Fibroblast of skin of right quadriceps (primary cell): ENCODE results near the gene ESYT1.
"Not testable (repeated sequence)": the region's sequence is repeated elsewhere in the genome, so short reads cannot be mapped to it uniquely, and the experiment has no call there.

Source experiments
- DNase-seq: peaks from one replicate; pipeline ENCODE4 v3.0.0-alpha.2; 2013

ESYT1 gene

DNA sequence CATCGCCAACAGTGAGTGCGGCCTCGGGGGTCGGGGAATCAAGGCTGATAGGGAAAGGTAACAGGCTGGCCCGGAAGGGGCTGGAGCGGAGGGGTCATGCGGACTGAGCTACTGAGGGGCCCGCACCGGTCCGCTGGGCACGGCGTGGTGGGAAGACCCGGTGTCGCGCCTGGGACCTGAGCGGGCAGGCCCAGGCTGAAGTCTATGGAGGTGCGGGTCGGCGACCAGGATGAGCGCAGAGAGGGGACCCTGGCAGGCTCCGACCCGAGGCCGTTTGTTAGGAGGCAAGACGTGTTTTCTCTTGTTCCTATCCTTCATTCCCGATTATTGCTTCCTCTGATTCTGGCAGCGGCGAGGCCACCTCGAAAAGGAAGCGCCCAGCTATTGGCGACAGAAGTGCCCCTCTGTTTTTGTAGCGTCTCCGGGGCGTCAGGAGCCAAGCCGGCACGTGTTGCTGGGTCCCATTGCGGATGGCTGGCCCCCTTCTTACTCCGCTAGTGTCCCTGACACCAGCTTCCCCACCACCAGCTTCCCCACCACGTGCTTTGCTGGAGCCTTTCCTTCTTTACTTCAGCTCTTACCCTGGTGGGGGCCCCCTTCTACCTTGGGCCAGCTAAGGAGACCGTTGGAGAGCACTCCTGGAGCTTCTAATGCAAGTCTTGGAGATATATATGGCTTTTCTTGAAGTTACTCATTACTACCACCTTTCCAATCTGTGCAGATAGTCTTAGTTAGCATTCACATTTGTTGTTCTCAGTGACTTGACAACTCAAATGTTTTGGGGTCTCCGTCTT lies 23.1 kb upstream of the ESYT1 start:
- DNase-seq, result no peak

DNA sequence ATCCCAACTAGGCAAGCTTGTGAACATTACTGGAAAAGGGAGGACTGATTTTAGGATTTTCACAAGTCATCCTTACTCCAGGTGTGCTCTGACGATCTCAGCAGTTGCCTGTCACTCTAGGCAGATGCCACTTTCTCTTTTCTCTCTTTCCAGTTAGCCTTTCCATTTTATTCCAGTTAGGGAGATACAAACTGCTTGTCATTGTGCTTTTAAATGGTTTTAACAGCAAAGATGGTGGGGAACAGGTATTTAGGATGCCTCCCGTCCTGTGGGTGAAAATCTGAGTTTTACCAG lies 22.5 kb upstream of the ESYT1 start:
- no peak for DNase-seq

DNA sequence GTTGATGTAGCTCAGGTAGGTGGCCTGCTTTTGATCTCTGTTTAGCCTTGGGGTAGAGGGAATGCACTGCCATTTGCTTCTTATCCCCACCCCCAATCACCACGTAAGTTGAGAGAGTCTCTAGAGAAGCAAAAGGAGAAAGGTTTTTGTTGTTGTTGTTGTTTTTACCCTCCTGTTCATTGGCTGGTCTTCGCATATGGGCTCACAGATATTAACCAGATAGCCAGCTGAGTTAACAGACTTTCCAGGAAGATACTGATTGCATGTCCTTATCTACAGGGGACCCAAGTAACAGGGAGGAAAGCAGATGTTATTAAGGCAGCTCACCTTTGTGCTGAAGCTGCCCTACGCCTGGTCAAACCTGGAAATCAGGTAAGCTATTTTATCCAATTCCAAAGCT lies 20.8 kb upstream of the ESYT1 start:
- DNase-seq, result no peak

DNA sequence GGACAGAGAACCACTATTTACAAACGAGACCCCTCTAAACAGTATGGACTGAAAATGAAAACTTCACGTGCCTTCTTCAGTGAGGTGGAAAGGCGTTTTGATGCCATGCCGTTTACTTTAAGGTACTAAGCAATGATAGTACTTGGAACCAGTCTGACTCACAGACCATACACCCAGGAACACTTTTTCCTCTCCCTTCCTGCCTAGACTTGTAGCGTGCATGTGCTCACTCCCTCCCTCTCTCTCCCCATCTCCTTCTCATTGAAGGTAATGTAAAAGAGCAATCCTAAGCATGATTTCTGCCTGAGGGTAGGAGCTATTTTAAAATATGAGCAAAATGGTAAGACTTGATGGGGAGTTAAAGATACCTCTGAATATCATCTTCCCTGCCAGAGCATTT lies 17.5 kb upstream of the ESYT1 start:
- DNase-seq, result no peak

DNA sequence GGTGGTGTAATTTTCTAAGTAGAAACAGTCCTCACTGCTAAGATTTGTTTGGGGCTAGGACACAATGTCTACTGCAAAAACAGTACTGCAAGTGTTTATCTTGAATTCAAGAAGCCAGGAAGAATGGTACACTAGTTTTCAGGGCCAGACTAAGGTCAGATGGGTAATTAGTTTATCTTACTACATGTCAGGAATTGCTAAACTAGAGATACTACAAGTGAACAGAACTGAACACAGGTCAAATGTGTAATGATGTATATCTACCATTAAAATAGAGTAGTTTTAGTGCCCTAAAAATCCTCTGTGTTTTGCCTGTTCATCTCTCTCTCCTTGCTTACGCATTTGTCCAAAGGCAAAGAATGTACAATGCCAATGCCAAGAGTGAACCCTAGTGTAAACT lies 14.0 kb upstream of the ESYT1 start:
- no peak for DNase-seq

DNA sequence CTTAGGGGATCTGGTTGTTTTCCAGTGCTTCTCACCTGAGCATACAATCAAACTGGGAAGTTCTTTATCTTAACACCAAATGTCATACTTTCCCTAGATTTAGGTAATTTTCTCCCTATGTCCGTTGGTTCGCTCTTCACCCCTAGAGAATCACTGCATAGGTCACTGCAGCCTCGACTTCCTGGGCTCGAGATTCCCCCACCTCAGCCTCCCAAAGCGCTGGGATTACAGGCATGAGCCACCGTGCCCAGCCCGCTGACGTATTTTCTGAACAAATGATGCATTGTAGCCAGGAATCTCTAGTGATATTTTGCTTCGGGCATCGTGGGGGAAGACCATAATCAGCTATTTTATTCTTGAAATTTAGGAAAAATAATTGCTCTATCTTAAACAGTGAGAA lies 12.7 kb upstream of the ESYT1 start:
- no peak for DNase-seq

DNA sequence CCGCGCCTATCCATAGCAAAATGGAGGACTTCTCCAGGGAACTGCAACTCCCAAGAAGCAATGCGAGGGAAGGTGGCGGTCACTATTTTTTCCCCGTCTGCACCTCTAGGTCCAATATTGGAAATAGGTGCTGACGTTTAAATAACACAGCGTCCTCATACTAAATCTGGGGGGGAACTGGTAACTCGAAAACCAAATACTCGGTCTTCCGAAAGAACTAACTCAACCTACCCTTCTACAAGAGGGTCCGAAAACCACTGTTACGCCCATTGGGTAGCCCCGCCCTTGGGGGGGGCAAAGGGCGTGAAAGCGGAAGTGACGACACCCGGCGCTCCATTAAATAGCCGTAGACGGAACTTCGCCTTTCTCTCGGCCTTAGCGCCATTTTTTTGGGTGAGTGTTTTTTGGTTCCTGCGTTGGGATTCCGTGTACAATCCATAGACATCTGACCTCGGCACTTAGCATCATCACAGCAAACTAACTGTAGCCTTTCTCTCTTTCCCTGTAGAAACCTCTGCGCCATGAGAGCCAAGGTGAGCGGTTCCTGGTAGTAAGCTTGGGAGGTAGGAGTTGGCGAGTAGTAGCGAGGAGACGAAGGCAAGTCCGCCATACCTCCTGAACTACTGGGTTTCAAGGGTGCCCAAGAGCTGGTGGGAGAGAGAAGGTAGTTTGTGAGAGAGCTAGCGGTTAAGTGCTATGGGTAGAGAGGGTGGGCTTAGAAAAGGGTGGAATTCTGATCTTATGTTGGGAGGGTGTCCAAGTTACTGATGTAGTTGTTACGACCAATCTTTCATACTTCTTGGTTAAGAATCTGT lies 11.6 kb upstream of the ESYT1 start, which contains the start of gene RPL41:
Gene RPL41, plus strand, starts transcription at position 367 of the 815 bp plus-strand sequence.
- DNase-seq, result peak; percentile 94

DNA sequence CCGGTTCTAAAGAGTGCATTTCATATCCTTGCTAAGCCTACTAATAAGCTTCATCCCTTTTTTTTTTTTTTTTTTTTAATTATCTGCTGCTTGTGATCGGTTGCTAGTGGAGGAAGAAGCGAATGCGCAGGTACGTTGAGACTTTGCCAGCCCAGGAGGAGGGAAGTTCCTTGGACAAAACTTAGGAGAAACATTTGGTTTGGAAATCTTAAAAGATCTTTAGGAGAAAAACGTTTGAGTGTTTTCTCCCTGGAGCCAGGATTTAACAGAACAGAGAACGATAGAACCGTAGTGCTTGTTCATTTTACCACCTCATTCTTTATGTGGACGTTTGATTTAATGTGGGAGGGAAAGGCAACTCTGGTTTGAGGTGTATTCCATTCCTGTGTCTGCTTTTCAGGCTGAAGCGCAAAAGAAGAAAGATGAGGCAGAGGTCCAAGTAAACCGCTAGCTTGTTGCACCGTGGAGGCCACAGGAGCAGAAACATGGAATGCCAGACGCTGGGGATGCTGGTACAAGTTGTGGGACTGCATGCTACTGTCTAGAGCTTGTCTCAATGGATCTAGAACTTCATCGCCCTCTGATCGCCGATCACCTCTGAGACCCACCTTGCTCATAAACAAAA lies 10.9 kb upstream of the ESYT1 start:
- not testable (repeated sequence) for DNase-seq

DNA sequence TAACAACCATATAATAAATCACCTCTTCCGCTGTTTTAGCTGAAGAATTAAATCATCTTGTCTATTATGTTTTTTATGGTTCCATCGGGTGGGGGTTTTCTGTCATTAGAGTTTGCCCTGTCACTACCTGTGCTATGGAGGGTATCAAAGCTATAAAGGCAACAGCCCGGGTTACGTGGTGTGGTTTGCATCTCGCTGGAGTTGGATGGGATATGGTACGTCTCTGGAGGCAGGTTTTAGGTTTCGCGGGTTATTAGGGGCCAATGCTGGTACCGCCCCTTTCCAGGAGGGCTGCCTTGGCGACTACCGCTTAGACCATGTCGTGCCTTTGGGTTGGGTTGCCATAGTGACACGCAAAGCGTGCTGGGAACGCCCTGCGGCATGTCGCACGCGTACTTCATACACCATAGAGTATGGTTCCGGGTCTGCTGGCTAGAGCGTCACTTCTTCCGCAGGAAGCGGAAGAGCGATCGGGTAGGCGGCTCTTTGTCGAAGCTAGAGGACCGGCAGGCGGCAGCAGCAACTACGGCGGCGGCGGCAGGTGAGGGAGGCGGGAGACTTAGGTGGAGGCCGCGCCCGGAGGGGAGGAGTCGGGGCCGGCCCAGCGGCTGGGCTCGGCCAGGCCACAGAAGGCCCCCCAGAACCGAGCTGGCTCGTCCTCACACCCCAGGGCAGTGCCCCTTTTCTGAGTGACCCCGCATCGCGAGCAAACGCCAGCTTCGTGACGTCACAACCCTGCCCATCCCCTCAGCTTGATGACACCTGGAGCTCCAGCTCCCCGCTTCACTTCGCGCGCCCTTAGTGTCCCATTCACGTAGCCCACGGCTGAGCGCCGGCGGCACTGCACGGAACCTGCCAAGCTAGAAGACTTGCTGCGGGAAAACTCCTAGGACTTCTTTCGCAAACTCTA lies 10.0 kb upstream of the ESYT1 start, which contains the start of gene ZC3H10:
Gene ZC3H10, plus strand, starts transcription at position 489 of the 910 bp plus-strand sequence. CDS start 2,297 bp downstream, outside the sequence.
- DNase-seq, result peak; percentile 99

DNA sequence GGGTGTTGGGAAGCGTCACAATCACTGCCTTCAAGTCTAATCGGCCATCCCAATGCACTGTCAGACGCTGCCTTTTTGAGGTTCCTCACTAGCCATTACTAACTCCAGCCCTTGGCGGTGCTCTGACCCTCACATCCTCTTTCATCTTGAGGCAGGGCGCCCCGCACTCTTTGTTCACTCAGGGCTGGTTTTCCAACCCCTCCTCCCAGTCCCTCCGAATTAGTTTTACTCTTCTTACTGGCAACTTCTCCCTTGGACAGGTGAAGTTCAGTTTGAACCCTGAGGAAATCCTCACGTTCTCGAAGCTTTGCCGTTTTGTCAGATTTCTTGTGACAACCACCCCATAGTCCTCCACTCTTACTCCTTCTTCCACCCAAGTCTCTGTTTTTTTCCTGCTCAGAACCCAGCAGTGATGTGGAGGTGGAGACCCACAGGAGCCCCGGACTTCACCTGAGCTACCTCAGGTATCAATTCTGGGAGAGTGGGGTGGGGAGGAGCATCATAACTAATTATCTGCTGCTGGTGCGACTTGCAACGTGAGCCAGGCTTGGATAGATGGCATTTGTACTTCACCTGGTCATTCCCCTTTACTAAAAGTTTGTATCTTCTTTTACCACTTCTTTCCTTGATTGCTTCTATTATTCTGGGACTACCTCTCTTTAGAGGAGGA lies 9.2 kb upstream of the ESYT1 start:
- DNase-seq, result no peak

DNA sequence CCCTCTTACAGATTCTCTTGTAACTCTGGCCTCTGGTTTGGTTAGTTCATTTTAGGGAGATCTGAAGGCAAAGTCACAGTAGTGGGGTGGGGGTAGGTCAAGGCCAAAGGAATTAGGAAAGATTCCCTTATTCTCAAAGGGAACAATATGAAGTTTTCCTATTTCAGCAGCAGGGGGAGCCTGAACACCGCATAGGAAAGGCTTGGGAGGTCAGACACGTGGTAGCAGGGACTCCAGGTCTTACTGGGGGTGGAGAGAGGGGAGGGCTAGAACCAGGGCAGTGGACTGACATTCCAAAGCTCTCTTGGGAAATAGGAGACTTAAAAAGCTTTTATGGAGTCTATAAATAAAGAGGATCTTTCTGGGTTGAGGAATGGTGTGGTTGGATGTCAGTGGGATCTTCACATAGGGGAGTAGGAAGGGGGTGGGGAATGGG lies 8.7 kb upstream of the ESYT1 start:
- DNase-seq, result peak; percentile 94

DNA sequence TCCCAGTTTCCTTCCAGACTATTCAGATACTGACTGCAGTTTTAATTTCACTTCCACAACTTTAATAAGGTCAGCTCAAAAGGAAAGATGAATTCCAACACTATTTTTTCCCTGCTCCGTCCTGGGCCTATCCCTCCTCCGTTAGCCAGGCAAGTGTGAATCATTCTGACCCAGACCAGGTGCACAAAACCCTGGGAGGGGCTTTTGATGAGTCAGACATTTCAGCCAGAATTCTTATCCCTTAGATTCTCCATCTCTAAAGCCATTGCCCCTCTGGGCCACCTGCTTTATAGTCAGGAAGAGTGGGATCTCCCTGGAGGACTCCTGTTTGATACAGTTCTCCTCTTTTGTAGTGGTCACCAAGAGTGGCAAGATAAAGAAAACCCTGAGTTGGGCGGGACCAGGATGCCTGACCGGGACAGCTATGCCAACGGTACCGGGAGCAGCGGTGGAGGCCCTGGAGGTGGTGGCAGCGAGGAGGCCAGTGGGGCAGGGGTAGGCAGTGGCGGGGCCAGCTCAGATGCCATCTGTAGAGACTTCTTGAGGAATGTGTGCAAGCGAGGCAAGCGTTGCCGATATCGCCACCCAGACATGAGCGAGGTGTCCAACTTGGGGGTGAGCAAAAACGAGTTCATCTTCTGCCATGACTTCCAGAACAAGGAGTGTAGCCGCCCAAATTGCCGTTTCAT lies 7.8 kb upstream of the ESYT1 start:
- DNase-seq, result no peak

DNA sequence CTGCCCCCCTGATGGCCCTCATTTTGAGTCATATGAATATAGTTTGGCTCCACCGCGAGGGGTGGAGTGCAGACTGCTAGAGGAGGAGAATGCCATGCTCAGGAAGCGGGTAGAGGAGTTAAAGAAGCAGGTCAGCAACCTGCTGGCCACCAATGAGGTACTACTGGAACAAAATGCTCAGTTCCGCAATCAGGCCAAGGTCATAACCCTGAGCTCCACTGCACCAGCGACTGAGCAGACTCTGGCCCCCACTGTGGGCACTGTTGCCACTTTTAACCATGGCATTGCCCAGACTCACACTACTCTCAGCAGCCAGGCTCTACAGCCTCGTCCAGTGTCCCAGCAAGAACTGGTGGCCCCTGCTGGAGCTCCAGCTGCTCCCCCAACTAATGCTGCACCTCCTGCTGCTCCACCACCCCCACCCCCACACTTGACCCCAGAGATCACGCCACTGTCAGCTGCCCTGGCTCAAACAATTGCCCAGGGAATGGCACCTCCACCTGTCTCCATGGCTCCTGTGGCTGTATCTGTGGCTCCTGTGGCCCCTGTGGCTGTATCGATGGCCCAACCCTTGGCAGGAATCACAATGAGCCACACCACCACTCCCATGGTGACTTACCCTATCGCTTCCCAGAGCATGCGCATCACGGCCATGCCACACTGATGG lies 6.7 kb upstream of the ESYT1 start:
- DNase-seq, result no peak

DNA sequence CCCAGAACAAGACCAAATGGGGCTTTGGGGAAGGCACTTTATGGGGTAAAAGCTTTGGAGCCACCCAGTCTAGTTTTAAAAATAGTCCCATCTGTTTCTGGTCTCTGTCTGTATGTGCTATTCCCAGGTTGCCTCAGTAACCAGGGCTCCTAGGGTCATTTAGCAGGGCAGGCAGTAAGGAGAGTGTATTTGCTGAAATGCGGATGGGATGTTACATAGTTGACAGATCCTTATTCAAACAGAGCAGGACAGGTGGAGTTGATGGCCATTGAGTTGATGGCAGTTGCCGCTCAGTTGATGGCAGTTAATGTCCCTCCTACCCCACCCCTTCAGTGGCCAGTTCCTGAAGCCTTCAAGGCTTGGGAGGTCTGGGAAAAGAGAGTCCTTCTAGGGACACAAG lies 5.4 kb upstream of the ESYT1 start:
- no peak for DNase-seq

DNA sequence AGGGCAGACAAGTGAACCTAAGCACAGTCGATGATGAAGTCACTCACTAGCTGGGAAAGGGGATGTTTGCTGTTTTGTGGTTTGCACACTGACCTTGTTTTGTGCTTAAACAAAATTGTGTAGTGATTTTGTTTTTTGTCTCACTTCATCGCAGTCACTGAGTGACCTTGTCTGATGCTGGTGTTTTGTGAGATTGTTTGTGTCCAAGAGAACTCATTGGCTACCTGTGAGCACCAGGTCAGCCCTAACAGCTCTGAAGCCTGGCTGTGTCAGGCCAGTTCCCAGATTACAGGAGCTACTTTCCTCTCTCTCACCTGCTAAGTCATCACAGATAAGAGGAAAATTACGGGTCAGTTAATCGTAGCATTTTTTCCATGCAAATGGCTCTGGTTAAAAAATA lies 3.9 kb upstream of the ESYT1 start:
- no peak for DNase-seq

DNA sequence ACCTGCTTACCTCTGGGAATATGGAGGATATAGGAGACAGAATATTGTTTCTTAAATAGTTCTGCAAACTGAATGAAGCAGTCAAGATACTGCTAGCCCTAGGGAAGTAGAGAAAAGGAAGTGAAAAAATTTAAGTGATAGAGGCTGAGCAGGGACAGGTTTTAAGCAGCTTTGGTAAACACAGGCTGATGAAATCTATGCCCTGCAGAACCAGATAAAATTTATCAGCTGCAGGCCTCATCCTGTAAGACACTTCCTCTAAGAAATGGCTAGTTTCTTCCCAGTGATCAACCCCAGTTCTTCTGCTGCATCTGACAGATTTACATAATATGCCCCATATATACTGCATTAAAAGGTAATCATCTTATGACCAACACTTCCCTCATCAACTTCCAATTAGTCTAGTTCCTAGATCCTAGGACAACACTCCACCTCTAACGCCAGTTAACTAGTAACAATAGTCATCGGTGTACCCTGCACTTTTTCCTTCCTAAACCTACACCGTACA lies 1.3 kb upstream of the ESYT1 start:
- DNase-seq, result no peak

DNA sequence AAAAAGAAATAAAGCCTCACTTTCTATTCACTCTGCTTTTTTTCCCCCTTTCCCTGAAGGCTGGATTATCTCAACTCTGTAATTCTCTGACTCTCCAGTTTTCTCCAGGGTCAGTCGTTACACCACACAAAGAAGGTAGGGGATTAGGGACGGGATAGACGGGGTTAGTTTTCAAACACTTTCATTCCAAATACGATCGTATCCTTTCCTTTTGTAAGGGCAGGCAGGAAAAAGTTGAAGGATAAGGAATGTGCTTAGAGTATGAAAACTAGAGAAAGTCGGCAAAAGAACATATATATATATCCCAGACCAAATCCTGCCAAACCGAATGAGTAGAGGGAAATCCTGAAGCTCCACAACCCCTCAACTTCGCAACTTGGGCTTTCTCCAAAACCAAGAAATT lies 581 bp upstream of the ESYT1 start:
- DNase-seq, result no peak

DNA sequence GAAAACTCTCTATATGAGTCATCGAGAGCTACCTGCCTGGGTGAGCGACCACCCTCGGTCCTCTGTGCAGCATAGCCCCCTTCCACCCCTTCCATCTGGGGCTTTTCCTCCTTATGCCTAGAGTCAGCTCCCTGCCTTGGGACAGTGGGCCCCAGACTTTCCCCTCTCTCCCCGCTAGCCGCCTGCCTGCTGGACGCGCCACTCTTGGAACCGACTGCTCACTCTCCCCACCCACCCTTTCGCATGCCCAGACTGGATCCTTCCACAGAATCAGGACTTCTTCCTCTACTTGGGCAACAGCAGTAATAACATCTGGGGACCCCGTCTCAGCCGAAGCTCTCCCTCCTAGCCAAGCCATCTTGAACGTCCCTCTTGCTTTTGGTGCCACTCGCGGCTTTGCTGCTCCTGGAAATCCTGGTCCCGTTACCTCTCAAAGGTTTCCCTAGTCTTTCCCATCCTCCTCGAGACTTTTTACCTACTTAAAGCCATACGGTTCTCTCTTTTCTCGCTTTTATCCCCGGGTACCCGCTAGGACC lies 671 bp downstream of the ESYT1 start:
- peak; percentile 12 for DNase-seq

DNA sequence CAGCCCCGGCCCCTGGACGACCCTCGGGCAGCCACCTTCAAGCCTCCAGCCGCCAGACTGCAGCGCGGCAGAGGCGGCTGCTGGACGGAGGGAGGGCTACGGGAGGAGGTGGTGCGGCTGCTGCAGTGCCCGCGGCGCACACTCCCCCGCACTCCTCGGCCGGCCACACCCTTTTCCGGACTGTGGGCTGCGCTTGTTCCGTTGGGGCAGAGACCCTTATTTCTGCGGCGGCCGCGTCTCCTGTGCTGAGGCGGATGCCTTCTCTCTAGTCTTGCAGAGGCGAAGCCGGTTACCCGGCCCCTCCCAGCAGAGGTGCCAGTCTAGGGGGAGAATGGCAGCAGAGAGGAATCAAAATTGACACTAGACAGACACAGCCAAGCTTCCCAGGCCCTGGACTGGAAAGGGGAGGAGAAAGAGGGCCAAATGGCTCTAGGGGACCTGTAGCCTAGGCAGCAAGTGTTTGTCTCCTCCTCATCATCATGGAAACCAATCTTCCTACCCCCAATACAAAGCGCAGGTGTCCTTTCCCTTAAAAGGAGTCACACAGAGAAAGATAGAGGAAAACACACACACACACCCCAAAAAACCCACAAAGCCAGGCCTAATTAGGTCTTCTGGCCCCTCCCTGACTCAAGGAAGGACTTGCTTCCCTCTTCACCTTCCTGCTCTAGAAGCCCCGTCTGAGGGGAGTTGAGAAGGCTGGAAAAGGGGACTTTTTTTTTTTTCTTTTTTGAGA lies 1.3 kb downstream of the ESYT1 start:
- peak; percentile 32 for DNase-seq
